Ascending aorta (tissue), 2 donors: Measurements from ENCODE around the gene TIMM10. TPM values are rescaled to one million over a fixed set of nuclear protein-coding genes. Genes with fewer than 3 reads are reported as not detected.
A peak's percentile ranks its signal among the peaks of the same experiment; 100 is the strongest.

ENCODE experiments used
- DNase-seq, 2 donors: peaks; one replicate each; pipeline ENCODE4 v3.0.0-alpha.2; 2019; ENCODE audit warnings: low spot score in 2 of 2
- H3K27ac ChIP-seq, 2 donors: fragments of 200-600 bp; sonication (generic); one replicate each; pipeline ENCODE4 v1.5.1; 2016 to 2017; ENCODE audit warnings: mild to moderate bottlenecking in 1 of 2
- H3K27me3 ChIP-seq: fragments of 200-600 bp; sonication (generic); one replicate; pipeline ENCODE4 v1.5.1; 2017
- H3K36me3 ChIP-seq, 2 donors: fragments of 200-600 bp; sonication (generic); one replicate each; pipeline ENCODE4 v1.5.1; 2016
- H3K4me1 ChIP-seq, 2 donors: fragments of 200-600 bp; sonication (generic); one replicate each; pipeline ENCODE4 v1.5.1; 2016 to 2017; ENCODE audit warnings: mild to moderate bottlenecking in 1 of 2
- H3K4me3 ChIP-seq, 2 donors: fragments of 200-600 bp; sonication (generic); one replicate each; pipeline ENCODE4 v1.5.1; 2016 to 2017; ENCODE audit warnings: mild to moderate bottlenecking in 1 of 2
- H3K9me3 ChIP-seq, 2 donors: fragments of 200-600 bp; sonication (generic); one replicate each; pipeline ENCODE4 v1.5.1; 2016
- CTCF ChIP-seq, 3 experiments: fragments of 200-600 bp in 2 of 3; fragments of 450-650 bp in 1 of 3; sonication (generic) in 2 of 3; IDR thresholded peaks; one replicate each; pipeline ENCODE4 v1.5.1; 2016 to 2019; ENCODE audit warnings: antibody characterized with exemption in 3 of 3, mild to moderate bottlenecking in 1 of 3, moderate library complexity in 1 of 3
- intact Hi-C: fragments of 100-400 bp; cut with DNase I; formaldehyde crosslinking; loops from one replicate; pipeline ENCODE4 v1.15.1; 2023
- total RNA-seq: library from RNA; depleted of rRNA; stranded (reverse); fragments of >200 nt; gene quantifications from one replicate; pipeline ENCODE4 v1.1.0, GENCODE V29; 2016

TIMM10 gene
- total RNA-seq, 1 donor from 2014 or later: not detected

GRCh38 chr11:57481315-57481714 lies 49.2 kb downstream of the TIMM10 start:
- Histone ChIP-seq H3K27ac (no peak overlapping the region), H3K36me3 (peaks cover 15 to 21% of the 10 kb centered on the region in 2 donors), H3K4me1 (peaks cover 0 to 10% of the 10 kb centered on the region in 2 donors), H3K4me3 (no peak overlapping the region), H3K27me3 (peaks cover 3% of the 10 kb centered on the region), H3K9me3 (no peaks in the 10 kb centered on the region)
- no peak for DNase-seq
- TF ChIP-seq CTCF (IDR thresholded peaks at IDR 0.05): no peak
- intact Hi-C loops: loop anchor here (2.0 to 5.0 kb wide), 2 partner anchors 25 to 134 kb away; no protein-coding TSS in a partner anchor

- peak in 1 of 2 donors; percentile 76 for DNase-seq
- peaks cover 6% of the 10 kb centered on the region for H3K27me3 ChIP-seq
- no peak overlapping the region for H3K4me3 ChIP-seq
- H3K27ac ChIP-seq: no peak overlapping the region
- peaks cover 4 to 16% of the 10 kb centered on the region in 2 donors for H3K4me1 ChIP-seq
- no peaks in the 10 kb centered on the region for H3K9me3 ChIP-seq
- H3K36me3 ChIP-seq: peaks cover 9 to 14% of the 10 kb centered on the region in 2 donors
- peak; percentile 48 to 78 (median 75) for TF ChIP-seq CTCF (IDR thresholded peaks at IDR 0.05)
- intact Hi-C loops: loop anchor here (2.0 to 5.0 kb wide), 2 partner anchors 24 to 133 kb away; no protein-coding TSS in a partner anchor
Observed at GRCh38 chr11:57480409-57481137, 50.0 kb downstream of the TIMM10 start.

- TF ChIP-seq CTCF (IDR thresholded peaks at IDR 0.05): no peak
- peaks cover 2 to 7% of the 10 kb centered on the region in 2 donors for H3K36me3 ChIP-seq
- no peaks in the 10 kb centered on the region for H3K9me3 ChIP-seq
- H3K4me3 ChIP-seq: no peak overlapping the region
- no peak overlapping the region for H3K27ac ChIP-seq
- H3K4me1 ChIP-seq: peaks cover 4 to 20% of the 10 kb centered on the region in 2 donors
- H3K27me3 ChIP-seq: peaks cover 6% of the 10 kb centered on the region
- no peak for DNase-seq
- intact Hi-C loops: loop anchor here (2.0 to 5.0 kb wide), 2 partner anchors 23 to 133 kb away; no protein-coding TSS in a partner anchor
Observed at GRCh38 chr11:57479911-57480310, 50.6 kb downstream of the TIMM10 start.

GRCh38 chr11:57479021-57479663 lies 51.4 kb downstream of the TIMM10 start:
- no peak for DNase-seq
- Histone ChIP-seq H3K4me1 (peaks cover 4 to 20% of the 10 kb centered on the region in 2 donors), H3K27me3 (peaks cover 6% of the 10 kb centered on the region), H3K4me3 (no peak overlapping the region), H3K9me3 (no peaks in the 10 kb centered on the region), H3K27ac (no peak overlapping the region), H3K36me3 (no peaks in the 10 kb centered on the region)
- intact Hi-C loops: no loop called here
- TF ChIP-seq CTCF (IDR thresholded peaks at IDR 0.05): no peak

Other genes with a start within 250 kb of the TIMM10 start
- 131 TPM for gene TNKS1BP1, start 205.8 kb downstream of the TIMM10 start, total RNA-seq
- gene SSRP1, start 194.9 kb downstream of the TIMM10 start, total RNA-seq: 110 TPM
- gene P2RX3, start 192.4 kb downstream of the TIMM10 start, total RNA-seq: not detected
- not detected for gene PRG3, start 149.6 kb downstream of the TIMM10 start, total RNA-seq
- gene PRG2, start 140.1 kb downstream of the TIMM10 start, total RNA-seq: not detected
- 211 TPM for gene SLC43A3, start 103.6 kb downstream of the TIMM10 start, total RNA-seq
- gene RTN4RL2, start 70.2 kb downstream of the TIMM10 start, total RNA-seq: 0.64 TPM
- gene SLC43A1, start 15.1 kb downstream of the TIMM10 start, total RNA-seq: 18.4 TPM
- gene SMTNL1, start 6.8 kb upstream of the TIMM10 start, total RNA-seq: not detected
- 44.9 TPM for gene UBE2L6, start 36.9 kb upstream of the TIMM10 start, total RNA-seq
- 607 TPM for gene SERPING1, start 66.9 kb upstream of the TIMM10 start, total RNA-seq
- not detected for gene YPEL4, start 119.2 kb upstream of the TIMM10 start, total RNA-seq
- 1.2 TPM for gene CLP1, start 127.0 kb upstream of the TIMM10 start, total RNA-seq
- gene ZDHHC5, start 137.4 kb upstream of the TIMM10 start, total RNA-seq: 26.2 TPM
- gene MED19, start 181.5 kb upstream of the TIMM10 start, total RNA-seq: 35.2 TPM
- gene TMX2, start 181.8 kb upstream of the TIMM10 start, total RNA-seq: 65.3 TPM
- gene SELENOH, start 210.7 kb upstream of the TIMM10 start, total RNA-seq: 113 TPM
- not detected for gene BTBD18, start 221.1 kb upstream of the TIMM10 start, total RNA-seq
- 69.5 TPM for gene CTNND1, start 231.0 kb upstream of the TIMM10 start, total RNA-seq